ENCODE results near the gene TRPM5. TPM values are rescaled to one million over a fixed set of nuclear protein-coding genes. Genes with fewer than 3 reads are reported as not detected.

TRPM5 gene
- total RNA-seq, 1 donor from 2014 or later: not detected

DNA sequence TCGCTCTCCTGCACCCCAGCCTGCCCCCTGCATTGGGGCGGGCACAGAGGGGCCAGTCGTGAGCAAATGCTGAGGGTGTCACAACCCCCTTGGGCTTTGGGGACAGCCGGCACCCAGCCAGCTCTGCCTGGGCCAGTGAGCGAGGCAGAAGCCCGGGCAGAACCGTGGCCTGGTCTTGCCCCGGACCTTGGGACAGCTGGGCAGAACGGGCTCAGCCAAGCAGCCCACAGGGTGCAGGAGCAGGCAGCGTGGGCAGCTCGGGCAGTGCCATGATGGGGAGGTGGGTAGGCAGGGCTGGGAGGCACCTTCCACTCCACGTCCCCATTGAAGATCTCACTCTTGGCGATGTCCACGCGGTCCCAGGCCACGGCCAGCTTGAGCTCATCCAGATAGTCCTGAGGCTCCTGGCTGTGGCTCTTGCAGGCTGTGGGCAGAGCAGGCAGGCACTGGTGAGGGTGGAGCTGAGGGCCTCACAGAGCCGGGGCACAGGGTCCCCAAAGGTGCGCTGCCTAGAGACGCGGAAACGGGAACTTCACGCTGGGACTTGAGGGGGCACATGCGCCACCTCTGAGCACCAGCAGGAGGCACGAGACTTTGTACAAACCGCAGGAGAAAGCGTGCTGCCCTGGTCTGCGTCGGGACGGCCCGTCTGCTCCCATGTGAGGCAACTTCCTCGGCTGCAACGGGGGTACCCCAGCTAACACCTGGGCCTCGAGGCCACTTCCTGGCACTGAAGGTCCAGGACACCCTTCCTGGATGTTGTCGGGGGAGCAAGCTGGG, 28.5 kb downstream of the TRPM5 start:
- intact Hi-C loops (cut with DNase I): no loop called here
- DNase-seq (no peak), ATAC-seq (ENCODE audit: poor library complexity) (no peak)

DNA sequence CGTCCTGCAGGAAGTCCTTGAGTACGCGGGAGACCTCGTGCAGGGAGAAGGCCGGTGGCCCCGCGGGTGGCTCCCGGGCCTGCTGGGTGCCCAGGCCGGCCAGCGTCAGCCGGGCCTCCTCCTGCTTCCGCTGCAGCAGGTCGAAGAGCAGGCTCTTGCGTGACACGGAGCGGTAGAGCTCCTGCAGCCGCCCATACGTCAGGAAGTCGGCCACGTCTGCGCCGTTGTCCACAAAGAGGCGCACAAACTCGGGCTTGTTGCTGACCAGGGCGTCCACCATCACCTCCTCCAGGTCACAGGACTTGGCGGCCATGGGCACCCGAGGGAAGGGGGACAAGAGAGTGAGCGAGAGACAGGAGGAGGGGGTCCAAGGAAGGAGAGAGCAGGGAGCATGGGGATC, 29.1 kb downstream of the TRPM5 start:
- ATAC-seq (ENCODE audit: poor library complexity) (no peak), DNase-seq (no peak)
- intact Hi-C loops (cut with DNase I): no loop called here

DNA sequence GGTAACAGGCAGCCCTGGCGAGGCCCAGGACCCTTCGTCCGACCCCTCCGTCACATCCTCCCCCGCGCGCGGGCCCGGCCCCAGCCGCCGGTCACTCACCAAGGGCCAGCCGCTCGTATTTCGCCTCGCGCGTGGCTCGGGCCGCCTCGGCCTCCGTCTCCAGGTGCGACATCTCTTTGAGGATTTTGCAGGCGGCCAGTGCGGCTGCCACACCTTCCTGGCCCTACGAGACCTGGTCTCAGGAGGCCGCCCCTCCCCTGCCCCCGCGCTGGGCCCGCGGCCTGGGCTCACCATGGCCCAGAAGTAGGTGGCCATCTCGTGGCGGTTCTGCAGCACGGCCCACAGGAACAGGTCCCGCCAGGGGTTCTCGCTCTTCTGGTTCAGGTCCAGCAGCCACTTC, 29.7 kb downstream of the TRPM5 start:
- intact Hi-C loops (cut with DNase I): no loop called here
- DNase-seq (no peak), ATAC-seq (ENCODE audit: poor library complexity) (no peak)

DNA sequence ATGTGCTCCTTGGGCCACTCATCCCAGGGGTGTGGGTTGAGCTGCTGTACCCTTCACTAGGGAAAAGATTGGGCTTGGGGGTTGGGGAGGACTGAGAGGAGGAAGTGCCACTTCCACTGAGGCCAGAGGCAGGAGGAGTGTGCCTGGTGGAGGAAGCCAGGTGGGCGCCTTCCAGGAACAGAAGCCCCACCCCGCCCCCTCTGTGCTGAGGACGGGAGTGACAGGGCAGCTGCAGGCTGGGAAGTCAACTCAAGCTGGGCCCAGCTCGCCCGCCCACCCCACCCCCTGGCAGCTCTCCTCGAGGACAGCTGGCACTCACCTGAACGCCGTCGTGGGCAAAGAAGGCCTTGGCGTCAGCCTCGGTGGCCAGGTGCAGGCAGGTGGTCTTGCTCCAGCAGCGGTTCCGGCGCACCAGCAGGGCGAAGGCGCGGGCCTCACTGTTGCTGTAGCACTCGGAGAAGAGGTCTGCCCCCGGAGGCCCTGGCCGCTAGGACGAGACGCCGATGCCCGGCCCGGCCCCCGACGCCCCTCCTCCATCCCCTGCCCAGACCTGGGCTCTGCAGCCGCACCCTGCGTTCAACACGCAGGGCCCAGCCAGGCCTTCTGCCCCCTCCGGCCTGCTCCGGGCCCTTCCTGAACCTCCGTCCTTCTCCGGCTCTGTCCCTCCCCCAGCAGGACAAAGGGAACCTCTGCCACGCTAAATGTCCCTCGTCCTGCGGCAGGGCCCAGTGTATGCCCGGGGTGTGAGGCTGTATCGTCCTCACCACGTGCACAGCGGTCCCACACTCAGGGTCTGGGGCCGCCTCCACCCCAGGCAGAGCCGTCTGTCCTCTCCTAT, 30.4 kb downstream of the TRPM5 start:
- DNase-seq (no peak), ATAC-seq (ENCODE audit: poor library complexity) (no peak)
- intact Hi-C loops (cut with DNase I): no loop called here

DNA sequence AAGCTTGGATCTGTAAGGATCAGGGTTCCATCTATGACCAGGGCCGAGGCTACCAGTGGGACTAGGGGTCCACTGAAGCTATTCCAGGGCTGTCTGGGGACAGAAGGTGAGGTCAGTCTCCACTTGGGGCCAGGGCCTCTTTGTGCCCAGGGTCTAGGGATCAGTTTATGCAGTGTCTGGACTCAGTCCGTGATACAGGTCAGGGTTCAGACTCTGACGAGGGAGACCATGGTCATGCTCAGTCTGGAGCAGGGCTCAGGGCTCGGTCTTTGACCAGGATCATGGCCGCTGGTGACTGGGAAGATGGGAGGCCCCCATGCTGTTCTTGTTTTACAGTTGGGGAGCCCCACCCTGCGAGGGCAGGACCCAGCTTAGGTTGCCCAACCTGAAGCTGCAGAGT, 32.0 kb downstream of the TRPM5 start:
- no peak for ATAC-seq (ENCODE audit: poor library complexity)
- no peak for DNase-seq
- intact Hi-C loops (cut with DNase I): no loop called here

DNA sequence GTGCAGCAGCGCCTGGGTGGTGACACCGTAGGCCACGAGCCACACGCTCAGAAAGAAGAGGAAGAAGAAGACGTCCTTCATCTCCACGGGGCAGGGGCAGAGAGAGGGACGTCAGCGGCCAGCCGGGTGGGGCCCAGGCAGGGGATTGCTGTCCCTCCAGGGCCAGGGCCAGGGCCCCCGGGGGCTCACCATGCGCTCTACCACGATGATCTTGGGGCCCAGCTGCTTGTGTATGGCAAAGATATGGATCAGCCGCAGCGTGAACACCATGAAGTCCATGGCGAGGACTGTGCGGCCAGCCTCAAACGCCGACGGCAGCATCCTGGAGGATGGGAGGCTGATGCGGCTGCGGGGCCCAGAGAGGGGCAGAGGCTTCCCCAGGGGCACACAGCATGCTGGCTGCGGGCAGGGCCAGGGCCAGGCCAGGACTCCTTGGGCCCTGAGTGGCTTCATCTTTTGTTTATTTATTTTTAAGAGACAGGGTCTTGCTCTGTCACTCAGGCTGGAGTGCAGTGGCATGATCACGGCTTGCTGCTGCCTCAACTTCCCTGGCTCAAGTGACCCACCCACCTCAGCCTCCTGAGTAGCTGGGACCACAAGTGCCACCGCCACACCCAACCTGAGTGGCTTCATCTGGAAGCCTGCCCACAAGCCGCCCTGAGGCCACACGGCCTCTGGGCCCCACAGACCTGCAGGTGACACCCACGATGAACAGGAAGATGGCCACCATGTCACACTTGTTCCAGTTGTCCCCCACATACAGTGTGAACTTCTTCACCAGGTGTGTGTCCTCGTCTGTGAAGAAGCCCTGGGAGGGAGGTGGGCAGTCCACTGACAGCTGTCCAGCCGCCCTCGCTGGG, 32.6 kb downstream of the TRPM5 start:
- no peak for ATAC-seq (ENCODE audit: poor library complexity)
- intact Hi-C loops (cut with DNase I): no loop called here
- no peak for DNase-seq

DNA sequence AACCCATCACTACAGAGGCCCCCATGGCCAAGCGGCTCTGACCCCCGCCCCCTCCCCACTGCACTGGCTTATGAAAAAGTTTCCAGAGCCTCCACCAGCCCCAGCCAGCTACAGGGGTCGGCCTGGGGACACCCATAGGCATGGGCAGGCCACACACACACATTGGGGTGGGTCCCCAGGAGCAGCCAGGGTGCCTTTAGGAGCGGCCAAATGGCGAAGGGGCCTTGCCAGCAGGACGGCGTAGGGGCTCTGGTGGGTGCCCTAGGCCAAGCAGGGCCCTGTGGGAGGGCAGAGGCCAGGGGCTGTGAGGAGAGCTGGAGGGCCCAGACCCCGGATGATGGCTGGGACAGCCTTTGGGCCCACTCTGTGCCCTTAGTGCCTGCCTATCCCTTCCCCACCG, 33.7 kb downstream of the TRPM5 start:
- ATAC-seq (ENCODE audit: poor library complexity) (no peak), DNase-seq (no peak)
- intact Hi-C loops (cut with DNase I): no loop called here

DNA sequence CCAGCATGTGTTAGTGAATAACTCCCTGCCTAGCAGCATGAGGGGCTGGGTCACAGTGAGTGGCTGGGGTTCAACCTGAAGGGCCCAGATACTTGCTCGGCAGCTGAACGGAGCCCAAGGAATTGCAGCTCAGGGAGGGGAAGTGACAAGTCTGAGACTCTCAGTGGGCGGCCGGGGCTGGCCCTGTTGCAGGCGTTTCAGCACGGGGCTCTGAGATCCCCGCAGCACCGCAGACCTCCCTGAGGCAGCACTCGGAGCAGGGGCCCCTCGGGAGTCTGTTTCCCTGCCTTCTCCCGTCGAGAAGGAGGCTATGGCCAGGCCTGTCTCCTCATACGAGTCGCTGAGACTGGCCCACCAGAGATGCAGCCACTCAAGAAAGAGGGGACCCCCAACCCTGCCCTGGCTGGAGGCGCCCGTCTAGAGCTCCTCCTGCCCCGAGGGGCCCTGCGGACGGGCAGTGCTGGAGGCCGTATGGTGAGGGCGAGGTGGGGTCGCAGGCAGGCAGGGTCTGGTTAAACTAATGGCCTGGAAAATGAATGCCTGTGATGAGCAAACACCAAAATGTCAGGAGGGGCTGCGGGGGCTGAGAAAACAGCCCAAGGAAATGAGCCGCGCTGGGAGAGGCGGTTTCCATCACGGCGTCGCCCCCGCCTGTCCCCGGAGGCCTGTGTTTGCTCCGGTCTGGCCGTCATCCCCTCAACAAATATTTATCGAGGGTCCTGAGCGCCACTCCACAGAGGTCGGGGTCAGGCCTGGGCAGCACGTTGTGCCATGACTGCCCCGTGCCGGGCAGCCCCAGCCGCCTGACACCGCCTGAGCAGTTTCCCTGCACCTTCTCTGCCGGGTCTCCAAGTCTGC, 34.5 kb downstream of the TRPM5 start:
- DNase-seq: no peak
- intact Hi-C loops (cut with DNase I): no loop called here
- no peak for ATAC-seq (ENCODE audit: poor library complexity)

DNA sequence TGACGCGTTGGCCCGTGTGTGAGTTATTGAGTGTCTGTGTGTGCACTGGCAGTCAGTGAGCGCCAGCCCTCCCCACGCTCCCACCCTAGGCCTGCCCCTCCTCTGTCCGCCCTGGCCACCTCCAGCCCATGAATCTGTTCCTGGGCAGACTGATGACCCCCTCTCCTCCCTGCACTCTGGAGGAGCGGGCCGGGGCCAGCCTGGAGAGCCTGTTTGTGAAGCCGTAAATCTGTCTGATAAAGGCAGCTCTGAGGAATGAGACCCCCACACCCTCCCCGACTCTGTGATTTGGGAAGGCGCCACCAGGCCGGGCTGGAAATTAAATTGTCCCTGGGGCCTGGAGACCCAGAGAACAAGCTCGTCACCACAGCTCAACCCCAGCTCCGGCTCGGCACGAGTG, 35.2 kb downstream of the TRPM5 start:
- ATAC-seq (ENCODE audit: poor library complexity) (no peak), DNase-seq (no peak)
- intact Hi-C loops (cut with DNase I): no loop called here

DNA sequence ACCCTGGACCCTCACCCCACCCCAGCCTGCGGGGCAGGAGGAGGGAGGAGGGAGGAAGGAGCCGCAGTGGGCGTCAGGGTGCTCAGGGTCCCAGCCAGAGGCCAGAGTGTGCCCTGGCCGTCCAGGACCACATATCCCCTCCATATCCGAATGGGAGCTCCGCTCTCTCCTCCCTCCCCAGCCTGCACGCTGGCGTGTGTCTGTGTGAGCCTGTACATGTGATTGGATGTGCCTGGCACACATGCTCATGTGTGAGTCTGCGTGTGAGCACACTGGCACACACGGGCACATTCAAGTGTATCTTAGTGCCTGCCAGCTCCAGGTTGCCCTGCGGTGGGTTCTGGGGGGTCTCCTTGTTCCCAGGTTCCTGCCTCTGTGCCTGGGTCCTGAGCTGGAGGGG, 35.6 kb downstream of the TRPM5 start:
- DNase-seq (no peak), ATAC-seq (ENCODE audit: poor library complexity) (no peak)
- intact Hi-C loops (cut with DNase I): no loop called here

DNA sequence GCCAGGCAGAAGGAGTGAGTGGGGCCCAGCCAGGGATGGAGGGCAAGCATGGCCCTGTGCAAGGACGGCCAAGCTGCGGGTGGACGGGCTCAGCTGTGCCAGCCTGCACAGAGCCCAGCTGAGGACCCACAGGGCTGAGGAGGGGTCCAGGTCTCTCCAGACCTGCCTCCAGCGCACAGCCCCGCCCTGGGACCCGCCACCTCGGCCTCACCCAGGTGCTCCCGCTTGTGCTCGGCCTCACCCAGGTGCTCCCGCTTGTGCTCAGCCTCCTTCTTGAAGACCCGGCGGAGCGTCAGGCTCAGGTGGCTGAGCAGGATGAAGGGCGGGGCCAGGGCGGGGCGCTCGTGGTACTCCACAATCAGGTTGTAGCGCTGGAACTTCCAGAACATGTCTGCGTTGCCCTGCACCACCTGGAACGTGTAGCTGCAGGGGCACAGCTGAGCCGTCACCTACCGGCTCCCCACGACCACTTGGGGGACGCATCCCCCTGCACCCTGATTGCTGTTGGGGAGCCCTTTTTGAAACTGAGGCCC, 37.4 kb downstream of the TRPM5 start:
- no peak for DNase-seq

DNA sequence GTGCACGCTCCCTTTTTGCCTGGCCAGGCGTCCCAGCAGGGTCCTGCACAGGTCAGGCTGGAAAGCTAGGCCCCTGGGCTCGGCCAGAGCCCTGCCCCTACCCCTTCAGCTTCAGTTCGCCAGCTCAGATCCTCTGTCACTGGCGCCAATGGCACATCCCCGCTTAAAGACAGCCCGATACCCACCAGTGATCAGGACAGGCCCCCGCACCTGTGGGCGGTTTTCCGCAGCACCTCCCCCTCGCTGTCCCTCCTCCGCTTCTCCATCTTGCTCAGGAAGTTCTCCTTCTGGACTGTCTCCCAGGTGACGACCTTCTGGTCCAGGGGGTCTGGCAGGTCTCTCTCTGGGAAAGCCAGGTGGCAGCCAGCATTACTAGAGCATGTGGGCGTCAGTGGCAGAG, 37.9 kb downstream of the TRPM5 start:
- intact Hi-C loops (cut with DNase I): no loop called here
- ATAC-seq (ENCODE audit: poor library complexity) (no peak), DNase-seq (no peak)

More for the DNA sequence above, 37.4 kb downstream of the TRPM5 start:
- intact Hi-C loops (cut with DNase I): no loop called here
- ATAC-seq (ENCODE audit: poor library complexity): no peak

DNA sequence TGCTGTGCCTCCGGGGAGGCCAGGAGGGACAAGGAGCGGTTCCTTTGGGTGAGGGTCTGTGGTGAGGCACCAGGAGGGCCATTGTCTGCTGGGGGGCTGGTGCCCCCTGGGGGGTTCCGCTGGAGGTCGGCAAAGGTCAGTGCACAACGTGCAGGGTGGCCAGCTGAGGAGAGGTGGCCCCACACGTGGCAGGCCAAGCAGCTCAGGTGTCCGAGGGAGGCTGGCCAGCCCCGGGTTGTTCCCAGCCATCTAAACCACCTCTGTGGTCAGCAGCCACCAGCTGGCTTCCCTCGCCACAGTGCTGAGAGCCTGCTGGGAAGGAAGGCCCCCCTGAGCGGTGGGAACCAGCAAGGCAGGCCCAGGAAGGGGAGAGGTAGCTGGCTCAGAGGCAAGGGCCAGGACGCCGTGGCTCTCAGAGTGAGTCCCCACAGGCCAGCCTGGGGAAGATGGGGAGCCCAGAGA, 39.5 kb downstream of the TRPM5 start:
- intact Hi-C loops (cut with DNase I): loop anchor here (5.0 kb wide), 1 partner anchor 97 kb away; no protein-coding TSS in a partner anchor

DNA sequence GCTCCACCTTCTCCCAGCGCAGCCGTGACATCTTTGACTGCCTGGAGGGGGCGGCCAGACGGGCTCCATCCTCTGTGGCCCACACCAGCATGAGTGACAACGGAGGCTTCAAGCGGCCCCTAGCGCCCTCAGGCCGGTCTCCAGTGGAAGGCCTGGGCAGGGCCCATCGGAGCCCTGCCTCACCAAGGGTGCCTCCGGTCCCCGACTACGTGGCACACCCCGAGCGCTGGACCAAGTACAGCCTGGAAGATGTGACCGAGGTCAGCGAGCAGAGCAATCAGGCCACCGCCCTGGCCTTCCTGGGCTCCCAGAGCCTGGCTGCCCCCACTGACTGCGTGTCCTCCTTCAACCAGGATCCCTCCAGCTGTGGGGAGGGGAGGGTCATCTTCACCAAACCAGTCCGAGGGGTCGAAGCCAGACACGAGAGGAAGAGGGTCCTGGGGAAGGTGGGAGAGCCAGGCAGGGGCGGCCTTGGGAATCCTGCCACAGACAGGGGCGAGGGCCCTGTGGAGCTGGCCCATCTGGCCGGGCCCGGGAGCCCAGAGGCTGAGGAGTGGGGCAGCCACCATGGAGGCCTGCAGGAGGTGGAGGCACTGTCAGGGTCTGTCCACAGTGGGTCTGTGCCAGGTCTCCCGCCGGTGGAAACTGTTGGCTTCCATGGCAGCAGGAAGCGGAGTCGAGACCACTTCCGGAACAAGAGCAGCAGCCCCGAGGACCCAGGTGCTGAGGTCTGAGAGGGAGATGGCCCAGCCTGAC, 41.2 kb downstream of the TRPM5 start:
- no peak for ATAC-seq (ENCODE audit: poor library complexity)
- no peak for DNase-seq
- intact Hi-C loops (cut with DNase I): loop anchor here (5.0 kb wide), 1 partner anchor 96 kb away; no protein-coding TSS in a partner anchor

More for the DNA sequence above, 39.5 kb downstream of the TRPM5 start:
- DNase-seq (no peak), ATAC-seq (ENCODE audit: poor library complexity) (no peak)

DNA sequence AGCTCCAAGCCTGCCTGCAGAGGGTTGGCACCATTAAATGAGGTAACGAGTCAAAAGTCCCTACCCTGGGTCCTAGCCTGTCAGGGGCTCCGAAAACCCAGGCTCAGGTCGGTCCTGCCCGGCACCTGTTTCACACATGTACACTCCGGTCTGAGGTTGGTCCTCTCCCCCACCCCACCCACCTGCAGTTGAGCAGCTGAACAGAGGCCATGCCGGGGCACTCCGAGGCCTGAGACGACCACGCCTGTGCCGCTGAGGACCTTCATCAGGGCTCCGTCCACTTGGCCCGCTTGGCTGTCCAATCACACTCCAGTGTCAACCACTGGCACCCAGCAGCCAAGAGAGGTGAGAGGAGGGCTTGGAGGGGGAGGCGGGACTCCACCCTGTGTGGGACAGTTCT, 42.2 kb downstream of the TRPM5 start:
- ATAC-seq (ENCODE audit: poor library complexity) (no peak), DNase-seq (no peak)
- intact Hi-C loops (cut with DNase I): loop anchor here (5.0 kb wide), 1 partner anchor 95 kb away; no protein-coding TSS in a partner anchor

DNA sequence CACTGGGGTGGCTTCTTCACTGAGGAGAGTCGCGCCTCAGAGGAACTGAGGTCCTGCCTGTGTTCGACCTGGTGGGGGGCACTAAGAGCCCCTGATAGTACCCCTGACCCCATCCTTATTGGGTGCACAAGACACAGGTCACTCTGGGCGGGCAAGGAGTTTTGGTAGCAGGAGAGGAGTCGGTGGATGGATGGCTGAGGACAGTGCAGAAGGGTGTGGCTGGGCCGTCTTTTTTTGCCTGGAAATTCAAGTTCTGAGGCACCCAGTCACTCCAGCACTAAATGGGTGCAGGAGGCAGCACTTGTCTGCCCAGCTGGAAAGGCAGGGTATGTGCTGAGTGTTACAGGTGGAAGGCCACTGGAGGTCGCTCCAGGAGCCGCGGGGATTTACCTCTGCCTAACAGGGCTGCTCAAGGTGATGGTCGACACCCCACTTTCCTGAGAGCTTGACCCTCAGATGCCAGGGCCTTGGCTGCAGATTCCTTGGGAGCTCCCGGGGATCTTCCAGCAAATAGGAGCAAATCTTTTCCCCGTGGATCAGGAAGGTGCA, 42.8 kb downstream of the TRPM5 start:
- no peak for DNase-seq
- no peak for ATAC-seq (ENCODE audit: poor library complexity)
- intact Hi-C loops (cut with DNase I): loop anchor here (5.0 kb wide), 1 partner anchor 94 kb away; no protein-coding TSS in a partner anchor
